SK-N-SH (cell line): Measurements from ENCODE around the gene ANKEF1.

Experiments used
- NRF1 ChIP-seq: IDR thresholded peaks from 2 replicates; pipeline ENCODE4 v1.6.1; 2012; ENCODE audit warnings: low read depth, mild to moderate bottlenecking, low read length
- YY1 ChIP-seq: IDR thresholded peaks from 2 replicates; pipeline ENCODE4 v1.4.0; 2012; ENCODE audit warnings: low read depth, mild to moderate bottlenecking
- TF ChIP-seq, protein P1 (sequence below): fragments of 200-600 bp; sonication (generic); IDR thresholded peaks from 2 replicates; pipeline ENCODE4 v1.6.1; 2017; ENCODE audit warnings: antibody characterized with exemption, mild to moderate bottlenecking, moderate library complexity
- TF ChIP-seq, protein P2 (sequence below): IDR thresholded peaks from 2 replicates; pipeline ENCODE4 v1.6.1; 2012; ENCODE audit warnings: mild to moderate bottlenecking, low read depth, low read length, moderate library complexity

DNA sequence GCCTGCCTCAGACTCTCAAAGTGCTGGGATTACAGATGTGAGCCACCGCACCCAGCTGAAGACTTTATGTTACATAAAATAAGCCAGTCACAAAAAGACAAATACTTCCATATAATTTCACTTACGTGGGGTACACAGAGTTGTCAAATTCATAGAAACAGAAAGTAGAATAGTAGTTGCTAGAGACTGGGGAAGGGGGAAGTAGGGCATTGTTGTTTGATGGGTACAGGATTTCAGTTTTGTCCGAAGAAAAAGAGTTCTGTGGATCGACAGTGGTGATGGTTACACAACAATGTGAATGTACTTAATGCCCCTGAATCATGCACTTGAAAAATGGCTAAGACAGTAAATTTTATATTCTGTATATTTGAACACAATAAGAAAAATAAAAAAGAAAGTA is 41.6 kb upstream of the ANKEF1 start:
- TF ChIP-seq, protein P1, sequence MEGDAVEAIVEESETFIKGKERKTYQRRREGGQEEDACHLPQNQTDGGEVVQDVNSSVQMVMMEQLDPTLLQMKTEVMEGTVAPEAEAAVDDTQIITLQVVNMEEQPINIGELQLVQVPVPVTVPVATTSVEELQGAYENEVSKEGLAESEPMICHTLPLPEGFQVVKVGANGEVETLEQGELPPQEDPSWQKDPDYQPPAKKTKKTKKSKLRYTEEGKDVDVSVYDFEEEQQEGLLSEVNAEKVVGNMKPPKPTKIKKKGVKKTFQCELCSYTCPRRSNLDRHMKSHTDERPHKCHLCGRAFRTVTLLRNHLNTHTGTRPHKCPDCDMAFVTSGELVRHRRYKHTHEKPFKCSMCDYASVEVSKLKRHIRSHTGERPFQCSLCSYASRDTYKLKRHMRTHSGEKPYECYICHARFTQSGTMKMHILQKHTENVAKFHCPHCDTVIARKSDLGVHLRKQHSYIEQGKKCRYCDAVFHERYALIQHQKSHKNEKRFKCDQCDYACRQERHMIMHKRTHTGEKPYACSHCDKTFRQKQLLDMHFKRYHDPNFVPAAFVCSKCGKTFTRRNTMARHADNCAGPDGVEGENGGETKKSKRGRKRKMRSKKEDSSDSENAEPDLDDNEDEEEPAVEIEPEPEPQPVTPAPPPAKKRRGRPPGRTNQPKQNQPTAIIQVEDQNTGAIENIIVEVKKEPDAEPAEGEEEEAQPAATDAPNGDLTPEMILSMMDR: no peak
- TF ChIP-seq NRF1 (no peak), YY1 (no peak)
- TF ChIP-seq, protein P2, sequence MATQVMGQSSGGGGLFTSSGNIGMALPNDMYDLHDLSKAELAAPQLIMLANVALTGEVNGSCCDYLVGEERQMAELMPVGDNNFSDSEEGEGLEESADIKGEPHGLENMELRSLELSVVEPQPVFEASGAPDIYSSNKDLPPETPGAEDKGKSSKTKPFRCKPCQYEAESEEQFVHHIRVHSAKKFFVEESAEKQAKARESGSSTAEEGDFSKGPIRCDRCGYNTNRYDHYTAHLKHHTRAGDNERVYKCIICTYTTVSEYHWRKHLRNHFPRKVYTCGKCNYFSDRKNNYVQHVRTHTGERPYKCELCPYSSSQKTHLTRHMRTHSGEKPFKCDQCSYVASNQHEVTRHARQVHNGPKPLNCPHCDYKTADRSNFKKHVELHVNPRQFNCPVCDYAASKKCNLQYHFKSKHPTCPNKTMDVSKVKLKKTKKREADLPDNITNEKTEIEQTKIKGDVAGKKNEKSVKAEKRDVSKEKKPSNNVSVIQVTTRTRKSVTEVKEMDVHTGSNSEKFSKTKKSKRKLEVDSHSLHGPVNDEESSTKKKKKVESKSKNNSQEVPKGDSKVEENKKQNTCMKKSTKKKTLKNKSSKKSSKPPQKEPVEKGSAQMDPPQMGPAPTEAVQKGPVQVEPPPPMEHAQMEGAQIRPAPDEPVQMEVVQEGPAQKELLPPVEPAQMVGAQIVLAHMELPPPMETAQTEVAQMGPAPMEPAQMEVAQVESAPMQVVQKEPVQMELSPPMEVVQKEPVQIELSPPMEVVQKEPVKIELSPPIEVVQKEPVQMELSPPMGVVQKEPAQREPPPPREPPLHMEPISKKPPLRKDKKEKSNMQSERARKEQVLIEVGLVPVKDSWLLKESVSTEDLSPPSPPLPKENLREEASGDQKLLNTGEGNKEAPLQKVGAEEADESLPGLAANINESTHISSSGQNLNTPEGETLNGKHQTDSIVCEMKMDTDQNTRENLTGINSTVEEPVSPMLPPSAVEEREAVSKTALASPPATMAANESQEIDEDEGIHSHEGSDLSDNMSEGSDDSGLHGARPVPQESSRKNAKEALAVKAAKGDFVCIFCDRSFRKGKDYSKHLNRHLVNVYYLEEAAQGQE: no peak
